ENCODE measurements around the gene RHBDL1.

Gene RHBDL1

GRCh38 chr16:672371-672770 lies 3.1 kb upstream of the RHBDL1 start:
- Mint-ChIP-seq H3K27ac (no peak overlapping the region), H3K4me1 (peaks cover 6% of the 10 kb centered on the region), H3K27me3 (peaks cover 5% of the 10 kb centered on the region), H3K9me3 (no peaks in the 10 kb centered on the region), H3K4me3 (no peak overlapping the region), H3K36me3 (ENCODE audit: low read depth) (peaks cover 5% of the 10 kb centered on the region)
- ATAC-seq: no peak
- no peak for DNase-seq

DNA sequence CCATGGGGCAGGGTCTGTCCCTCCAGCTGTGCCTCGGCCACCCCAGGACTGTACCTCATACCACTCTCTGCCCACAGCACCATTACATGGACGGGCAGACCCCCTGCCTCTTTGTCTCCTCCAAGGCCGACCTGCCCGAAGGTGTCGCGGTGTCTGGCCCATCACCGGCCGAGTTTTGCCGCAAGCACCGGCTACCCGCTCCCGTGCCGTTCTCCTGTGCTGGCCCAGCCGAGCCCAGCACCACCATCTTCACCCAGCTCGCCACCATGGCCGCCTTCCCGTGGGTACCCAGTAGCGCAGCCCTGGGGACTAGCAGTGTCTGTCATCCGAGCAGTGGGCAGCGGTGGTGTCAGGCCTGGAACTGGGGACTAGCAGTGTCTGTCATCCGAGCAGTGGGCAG lies 2.6 kb upstream of the RHBDL1 start:
- Mint-ChIP-seq H3K9me3 (no peaks in the 10 kb centered on the region), H3K27me3 (peaks cover 5% of the 10 kb centered on the region), H3K36me3 (ENCODE audit: low read depth) (peaks cover 5% of the 10 kb centered on the region), H3K4me1 (peaks cover 2% of the 10 kb centered on the region), H3K27ac (no peak overlapping the region), H3K4me3 (no peak overlapping the region)
- ATAC-seq (no peak), DNase-seq (no peak)

- Mint-ChIP-seq H3K36me3 (ENCODE audit: low read depth) (peaks cover 5% of the 10 kb centered on the region), H3K9me3 (no peaks in the 10 kb centered on the region), H3K27ac (no peak overlapping the region), H3K4me3 (no peak overlapping the region), H3K27me3 (peaks cover 5% of the 10 kb centered on the region), H3K4me1 (peaks cover 2% of the 10 kb centered on the region)
- no peak for ATAC-seq
- DNase-seq: no peak
Observed at GRCh38 chr16:673399-673991, 2.0 kb upstream of the RHBDL1 start.

GRCh38 chr16:674214-674881 lies 1.1 kb upstream of the RHBDL1 start:
- DNase-seq (no peak), ATAC-seq (no peak)
- H3K4me1 Mint-ChIP-seq: peaks cover 2% of the 10 kb centered on the region
- H3K36me3 Mint-ChIP-seq (ENCODE audit: low read depth): peaks cover 4% of the 10 kb centered on the region
- peaks cover 5% of the 10 kb centered on the region for H3K27me3 Mint-ChIP-seq
- no peak overlapping the region for H3K4me3 Mint-ChIP-seq
- no peak overlapping the region for H3K27ac Mint-ChIP-seq
- H3K9me3 Mint-ChIP-seq: no peaks in the 10 kb centered on the region

GRCh38 chr16:675884-676564 lies 553 bp downstream of the RHBDL1 start:
- Mint-ChIP-seq H3K9me3 (no peaks in the 10 kb centered on the region), H3K4me1 (peaks cover 8% of the 10 kb centered on the region), H3K27me3 (peaks cover 5% of the 10 kb centered on the region), H3K36me3 (ENCODE audit: low read depth) (peaks cover 3% of the 10 kb centered on the region), H3K4me3 (no peak overlapping the region), H3K27ac (no peak overlapping the region)
- no peak for DNase-seq
- ATAC-seq: no peak

GRCh38 chr16:676565-676902 lies 1.1 kb downstream of the RHBDL1 start:
- H3K4me1 Mint-ChIP-seq: peaks cover 13% of the 10 kb centered on the region
- H3K27ac Mint-ChIP-seq: no peak overlapping the region
- no peak overlapping the region for H3K4me3 Mint-ChIP-seq
- H3K27me3 Mint-ChIP-seq: peaks cover 5% of the 10 kb centered on the region
- H3K9me3 Mint-ChIP-seq: no peaks in the 10 kb centered on the region
- DNase-seq (no peak), ATAC-seq (no peak)
- H3K36me3 Mint-ChIP-seq (ENCODE audit: low read depth): peaks cover 5% of the 10 kb centered on the region

DNA sequence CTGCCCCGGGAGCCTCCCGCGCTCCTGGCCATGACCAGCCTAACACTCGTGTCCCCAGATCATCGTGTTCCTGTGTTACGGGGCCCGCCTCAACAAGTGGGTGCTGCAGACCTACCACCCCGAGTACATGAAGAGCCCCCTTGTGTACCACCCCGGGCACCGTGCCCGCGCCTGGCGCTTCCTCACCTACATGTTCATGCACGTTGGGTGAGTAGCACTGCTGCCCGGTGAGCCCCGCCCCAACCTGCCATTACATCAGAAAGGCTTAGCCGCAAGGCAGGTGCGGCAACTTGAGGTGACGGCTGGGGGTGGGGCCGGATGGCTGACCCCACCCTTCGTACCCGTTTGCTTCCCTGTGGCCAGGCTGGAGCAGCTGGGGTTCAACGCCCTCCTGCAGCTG lies 1.4 kb downstream of the RHBDL1 start:
- H3K27ac Mint-ChIP-seq: no peak overlapping the region
- no peak for DNase-seq
- no peak overlapping the region for H3K4me3 Mint-ChIP-seq
- H3K4me1 Mint-ChIP-seq: peaks cover 17% of the 10 kb centered on the region
- H3K36me3 Mint-ChIP-seq (ENCODE audit: low read depth): peaks cover 9% of the 10 kb centered on the region
- no peak for ATAC-seq
- H3K9me3 Mint-ChIP-seq: no peaks in the 10 kb centered on the region
- H3K27me3 Mint-ChIP-seq: peaks cover 5% of the 10 kb centered on the region

GRCh38 chr16:677316-678190 lies 2.1 kb downstream of the RHBDL1 start:
- peaks cover 22% of the 10 kb centered on the region for H3K4me1 Mint-ChIP-seq
- H3K36me3 Mint-ChIP-seq (ENCODE audit: low read depth): peaks cover 14% of the 10 kb centered on the region
- H3K4me3 Mint-ChIP-seq: no peak overlapping the region
- H3K9me3 Mint-ChIP-seq: no peaks in the 10 kb centered on the region
- H3K27me3 Mint-ChIP-seq: peaks cover 5% of the 10 kb centered on the region
- ATAC-seq: no peak
- DNase-seq: no peak
- H3K27ac Mint-ChIP-seq: no peak overlapping the region

GRCh38 chr16:678209-678857 lies 2.9 kb downstream of the RHBDL1 start:
- no peak overlapping the region for H3K27ac Mint-ChIP-seq

GRCh38 chr16:678858-679813 lies 3.7 kb downstream of the RHBDL1 start:
- DNase-seq (peak; percentile 69), ATAC-seq (peak; percentile 7)
- peak overlapping the region; percentile 73 for H3K27ac Mint-ChIP-seq
- H3K4me3 Mint-ChIP-seq: peak overlapping the region; percentile 75
- no peaks in the 10 kb centered on the region for H3K9me3 Mint-ChIP-seq
- H3K36me3 Mint-ChIP-seq (ENCODE audit: low read depth): peaks cover 18% of the 10 kb centered on the region
- H3K4me1 Mint-ChIP-seq: peaks cover 30% of the 10 kb centered on the region
- peaks cover 5% of the 10 kb centered on the region for H3K27me3 Mint-ChIP-seq

More at GRCh38 chr16:678209-678857, 2.9 kb downstream of the RHBDL1 start:
- peaks cover 5% of the 10 kb centered on the region for H3K27me3 Mint-ChIP-seq
- peaks cover 18% of the 10 kb centered on the region for H3K36me3 Mint-ChIP-seq (ENCODE audit: low read depth)
- H3K4me3 Mint-ChIP-seq: no peak overlapping the region
- ATAC-seq (no peak), DNase-seq (no peak)
- peaks cover 27% of the 10 kb centered on the region for H3K4me1 Mint-ChIP-seq
- H3K9me3 Mint-ChIP-seq: no peaks in the 10 kb centered on the region

DNA sequence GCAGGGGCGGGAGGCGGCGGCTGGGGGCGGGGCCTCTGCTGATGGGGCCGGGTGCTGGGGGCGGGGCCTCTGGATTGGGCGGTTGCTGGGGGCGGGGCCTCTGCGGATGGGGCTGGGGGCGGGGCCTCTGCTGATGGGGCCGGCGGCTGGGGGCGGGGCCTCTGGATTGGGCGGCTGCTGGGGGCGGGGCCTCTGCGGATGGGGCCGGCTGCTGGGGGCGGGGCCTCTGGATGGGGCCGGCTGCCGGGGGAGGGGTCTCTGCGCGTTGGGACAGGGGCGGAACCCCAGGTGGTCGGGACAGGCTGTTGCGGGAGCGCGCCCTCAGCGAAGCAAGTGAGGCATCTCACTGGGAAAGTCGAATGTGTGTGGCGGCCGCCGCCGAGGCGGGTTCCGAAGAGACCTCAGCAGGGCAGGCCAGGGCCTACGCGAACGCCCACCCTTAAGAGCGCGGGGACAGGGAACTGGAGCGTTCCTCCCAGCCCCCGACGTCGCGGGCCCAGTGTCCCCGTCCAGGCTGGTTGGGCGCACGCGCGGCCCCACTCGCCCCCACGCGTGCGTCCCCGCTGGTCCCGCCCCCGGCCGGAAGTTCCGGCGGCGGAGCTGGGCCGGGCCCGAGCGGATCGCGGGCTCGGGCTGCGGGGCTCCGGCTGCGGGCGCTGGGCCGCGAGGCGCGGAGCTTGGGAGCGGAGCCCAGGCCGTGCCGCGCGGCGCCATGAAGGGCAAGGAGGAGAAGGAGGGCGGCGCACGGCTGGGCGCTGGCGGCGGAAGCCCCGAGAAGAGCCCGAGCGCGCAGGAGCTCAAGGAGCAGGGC lies 4.5 kb downstream of the RHBDL1 start, which contains the start of gene STUB1:
Gene STUB1 (plus strand): TSS at position 597 of the 811 bp plus-strand sequence. CDS start 116 bp downstream, at position 713.
- peak; percentile 34 for ATAC-seq
- DNase-seq: peak; percentile 90
- peaks cover 18% of the 10 kb centered on the region for H3K36me3 Mint-ChIP-seq (ENCODE audit: low read depth)
- H3K4me3 Mint-ChIP-seq: peak within 1 kb of the TSS; percentile 82
- no peaks in the 10 kb centered on the region for H3K9me3 Mint-ChIP-seq
- peak within 1 kb of the TSS; percentile 87 for H3K27ac Mint-ChIP-seq
- H3K4me1 Mint-ChIP-seq: peaks cover 31% of the 10 kb centered on the region
- H3K27me3 Mint-ChIP-seq: peaks cover 5% of the 10 kb centered on the region

GRCh38 chr16:680625-680945 lies 5.1 kb downstream of the RHBDL1 start:
- H3K9me3 Mint-ChIP-seq: no peaks in the 10 kb centered on the region
- peaks cover 31% of the 10 kb centered on the region for H3K4me1 Mint-ChIP-seq
- peaks cover 5% of the 10 kb centered on the region for H3K27me3 Mint-ChIP-seq

More at GRCh38 chr16:680625-680945, 5.1 kb downstream of the RHBDL1 start:
- Mint-ChIP-seq H3K27ac (peak overlapping the region; percentile 49), H3K4me3 (peak overlapping the region; percentile 82), H3K36me3 (ENCODE audit: low read depth) (peaks cover 18% of the 10 kb centered on the region)
- ATAC-seq (no peak), DNase-seq (no peak)
